Measurements from ENCODE around the gene HOXB3. TPM values are rescaled to one million over a fixed set of nuclear protein-coding genes. Genes with fewer than 3 reads are reported as not detected.

The HOXB3 gene
- total and polyA plus RNA-seq, 12 donors = 2.3 to 28.8 (median 8.8) TPM

GRCh38 chr17:48586355-48587258, 3.4 kb downstream of the HOXB3 start:
- WGBS, 4 donors = 47 to 53% (median 52%) methylated on average over 31 to 34 of the region's 34 CpGs
- Histone ChIP-seq H3K27me3 (no peaks in the 10 kb centered on the region), H3K27ac (peak overlapping the region; percentile 46 to 89 (median 75)), H3K36me3 (replicated peaks in 1 of 2) (no peaks in the 10 kb centered on the region), H3K4me1 (replicated peaks in 1 of 2) (peaks cover 0 to 41% of the 10 kb centered on the region in 2 donors), H3K9me3 (replicated peaks in 1 of 3) (no peaks in the 10 kb centered on the region), H3K4me3 (peak overlapping the region in 1 of 4 donors; percentile 63)
- TF ChIP-seq, protein P1, sequence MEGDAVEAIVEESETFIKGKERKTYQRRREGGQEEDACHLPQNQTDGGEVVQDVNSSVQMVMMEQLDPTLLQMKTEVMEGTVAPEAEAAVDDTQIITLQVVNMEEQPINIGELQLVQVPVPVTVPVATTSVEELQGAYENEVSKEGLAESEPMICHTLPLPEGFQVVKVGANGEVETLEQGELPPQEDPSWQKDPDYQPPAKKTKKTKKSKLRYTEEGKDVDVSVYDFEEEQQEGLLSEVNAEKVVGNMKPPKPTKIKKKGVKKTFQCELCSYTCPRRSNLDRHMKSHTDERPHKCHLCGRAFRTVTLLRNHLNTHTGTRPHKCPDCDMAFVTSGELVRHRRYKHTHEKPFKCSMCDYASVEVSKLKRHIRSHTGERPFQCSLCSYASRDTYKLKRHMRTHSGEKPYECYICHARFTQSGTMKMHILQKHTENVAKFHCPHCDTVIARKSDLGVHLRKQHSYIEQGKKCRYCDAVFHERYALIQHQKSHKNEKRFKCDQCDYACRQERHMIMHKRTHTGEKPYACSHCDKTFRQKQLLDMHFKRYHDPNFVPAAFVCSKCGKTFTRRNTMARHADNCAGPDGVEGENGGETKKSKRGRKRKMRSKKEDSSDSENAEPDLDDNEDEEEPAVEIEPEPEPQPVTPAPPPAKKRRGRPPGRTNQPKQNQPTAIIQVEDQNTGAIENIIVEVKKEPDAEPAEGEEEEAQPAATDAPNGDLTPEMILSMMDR (IDR thresholded peaks at IDR 0.05) = no peak
- TF ChIP-seq POLR2A (IDR thresholded peaks at IDR 0.05) = no peak
- intact Hi-C loops (cut with DNase I) = no loop called here
- no peak for DNase-seq

DNA sequence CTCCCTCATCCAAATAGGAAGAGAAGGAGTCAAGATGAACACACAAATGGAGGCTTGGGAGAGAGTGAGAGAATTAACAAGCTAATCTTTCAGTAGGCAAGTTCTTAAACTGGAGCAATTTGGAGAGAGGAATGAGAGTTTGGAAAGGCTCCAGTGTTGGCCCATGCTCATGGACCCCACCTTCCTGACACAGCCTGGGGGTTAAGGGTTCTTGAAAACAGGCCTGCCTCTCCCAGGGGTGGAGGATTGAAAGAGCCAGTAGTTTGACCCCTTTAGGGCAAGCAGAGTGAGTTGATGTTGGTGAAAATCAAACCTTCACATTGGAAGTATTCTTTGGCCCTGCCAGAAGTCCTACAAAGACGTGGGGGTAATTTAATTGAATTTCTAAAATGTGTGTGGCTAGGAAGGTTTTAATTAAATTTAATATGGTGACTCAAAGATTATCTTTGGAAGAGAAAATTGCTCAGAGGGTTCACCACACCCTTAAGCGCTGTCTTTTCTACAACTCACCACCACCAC, 5.8 kb downstream of the HOXB3 start:
- Histone ChIP-seq H3K4me1 (replicated peaks in 1 of 2) (peaks cover 0 to 41% of the 10 kb centered on the region in 2 donors), H3K4me3 (peak overlapping the region in 1 of 4 donors; percentile 63), H3K27ac (peak overlapping the region in 2 of 5 donors; percentile 17 to 86), H3K36me3 (replicated peaks in 1 of 2) (no peaks in the 10 kb centered on the region), H3K27me3 (no peaks in the 10 kb centered on the region), H3K9me3 (replicated peaks in 1 of 3) (no peaks in the 10 kb centered on the region)
- WGBS, 4 donors = 53 to 73% (median 64%) methylated on average over 2 of the region's 2 CpGs
- DNase-seq = no peak
- TF ChIP-seq, protein P1 (IDR thresholded peaks at IDR 0.05) = no peak
- TF ChIP-seq POLR2A (IDR thresholded peaks at IDR 0.05) = no peak
- intact Hi-C loops (cut with DNase I) = no loop called here

GRCh38 chr17:48583708-48584222, 6.3 kb downstream of the HOXB3 start:
- intact Hi-C loops (cut with DNase I) = no loop called here
- no peaks in the 10 kb centered on the region for H3K9me3 ChIP-seq (replicated peaks in 1 of 3)
- H3K27ac ChIP-seq = peak overlapping the region in 2 of 5 donors; percentile 26 to 86
- 82 to 87% (median 86%) methylated on average over 3 of the region's 3 CpGs for WGBS, 4 donors
- no peaks in the 10 kb centered on the region for H3K27me3 ChIP-seq
- H3K4me3 ChIP-seq = no peak overlapping the region
- no peak for DNase-seq
- TF ChIP-seq, protein P1 (IDR thresholded peaks at IDR 0.05) = no peak
- TF ChIP-seq POLR2A (IDR thresholded peaks at IDR 0.05) = no peak
- H3K4me1 ChIP-seq (replicated peaks in 1 of 2) = peaks cover 0 to 41% of the 10 kb centered on the region in 2 donors
- H3K36me3 ChIP-seq (replicated peaks in 1 of 2) = no peaks in the 10 kb centered on the region

DNA sequence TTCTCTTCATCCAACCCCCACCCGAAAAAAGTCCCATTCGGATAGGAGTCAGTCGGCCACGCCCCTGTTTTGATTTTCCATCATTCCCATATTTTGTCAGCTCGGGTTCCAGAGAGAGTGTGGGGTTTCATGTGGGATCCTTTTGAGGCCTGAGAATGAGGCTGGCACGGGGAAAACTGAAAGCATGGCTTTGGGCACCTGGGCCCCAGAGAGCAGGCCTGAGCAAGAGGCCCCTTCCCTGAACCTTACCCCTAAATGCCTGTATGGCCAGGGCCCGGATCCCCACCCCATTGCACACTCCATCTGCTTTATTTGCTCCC, 7.3 kb downstream of the HOXB3 start:
- Histone ChIP-seq H3K4me3 (peak overlapping the region in 1 of 4 donors; percentile 62), H3K27ac (peak overlapping the region in 3 of 5 donors; percentile 76 to 86 (median 84))
- WGBS, 4 donors = 41 to 65% (median 53%) methylated on average over 7 of the region's 7 CpGs

More for the DNA sequence above, 7.3 kb downstream of the HOXB3 start:
- H3K9me3 ChIP-seq (replicated peaks in 1 of 3) = no peaks in the 10 kb centered on the region
- H3K36me3 ChIP-seq (replicated peaks in 1 of 2) = no peaks in the 10 kb centered on the region
- no peak for DNase-seq
- no peaks in the 10 kb centered on the region for H3K27me3 ChIP-seq
- TF ChIP-seq, protein P1 (IDR thresholded peaks at IDR 0.05) = no peak
- TF ChIP-seq POLR2A (IDR thresholded peaks at IDR 0.05) = no peak
- intact Hi-C loops (cut with DNase I) = no loop called here
- peaks cover 0 to 38% of the 10 kb centered on the region in 2 donors for H3K4me1 ChIP-seq (replicated peaks in 1 of 2)
